Trophoblast cell (in vitro differentiated cells and primary cell): Measurements from ENCODE around the gene RNF182.

Experiments
- DNase-seq, 2 donors: peaks; one replicate each; pipeline ENCODE4 v3.0.0-alpha.2; 2016
- H2AFZ ChIP-seq: 2 replicates; pipeline ENCODE4 v1.6.1; 2013; ENCODE audit warnings: low read length, moderate library complexity, mild to moderate bottlenecking; ENCODE audit not compliant: insufficient read depth, poor library complexity
- H2AK5ac ChIP-seq: 2 replicates; pipeline ENCODE4 v1.6.1; 2013; ENCODE audit warnings: mild to moderate bottlenecking, low read length
- H2BK120ac ChIP-seq: 2 replicates; pipeline ENCODE4 v1.6.1; 2013; ENCODE audit warnings: low read length, mild to moderate bottlenecking, moderate library complexity; ENCODE audit not compliant: insufficient read depth, poor library complexity
- H2BK12ac ChIP-seq: 2 replicates; pipeline ENCODE4 v1.6.1; 2013; ENCODE audit warnings: mild to moderate bottlenecking, low read length, moderate library complexity
- H2BK5ac ChIP-seq: 2 replicates; pipeline ENCODE4 v1.6.1; 2013; ENCODE audit warnings: low read length, low read depth, moderate library complexity, mild to moderate bottlenecking; ENCODE audit not compliant: poor library complexity
- H3K14ac ChIP-seq: 2 replicates; pipeline ENCODE4 v1.6.1; 2013; ENCODE audit warnings: mild to moderate bottlenecking, low read length
- H3K18ac ChIP-seq: 2 replicates; pipeline ENCODE4 v1.6.1; 2013; ENCODE audit warnings: mild to moderate bottlenecking, low read length
- H3K23ac ChIP-seq: 2 replicates; pipeline ENCODE4 v1.6.1; 2013; ENCODE audit warnings: low read length
- H3K27ac ChIP-seq: 2 replicates; pipeline ENCODE4 v1.5.1; 2013; ENCODE audit warnings: low read depth, mild to moderate bottlenecking, inconsistent platforms, low read length, moderate library complexity
- H3K27me3 ChIP-seq: 2 replicates; pipeline ENCODE4 v1.6.1; 2013; ENCODE audit warnings: inconsistent platforms, mild to moderate bottlenecking, low read length, moderate library complexity; ENCODE audit not compliant: insufficient read depth
- H3K36me3 ChIP-seq, 2 experiments: 1 replicate in 1 of 2; 2 replicates in 1 of 2; pipeline ENCODE4 v1.6.1; 2013; ENCODE audit warnings: low read length in 2 of 2, mild to moderate bottlenecking in 2 of 2, moderate library complexity in 1 of 2; ENCODE audit not compliant: insufficient read depth in 2 of 2, control insufficient read depth in 1 of 2
- H3K4ac ChIP-seq: 2 replicates; pipeline ENCODE4 v1.6.1; 2013; ENCODE audit warnings: low read depth, mild to moderate bottlenecking, low read length, moderate library complexity
- H3K4me1 ChIP-seq, 2 experiments: 1 replicate in 1 of 2; 2 replicates in 1 of 2; pipeline ENCODE4 v1.6.1; 2013; ENCODE audit warnings: low read length in 2 of 2, mild to moderate bottlenecking in 2 of 2, moderate library complexity in 1 of 2; ENCODE audit not compliant: insufficient read depth in 2 of 2, control insufficient read depth in 1 of 2
- H3K4me2 ChIP-seq: 2 replicates; pipeline ENCODE4 v1.6.1; 2013; ENCODE audit warnings: inconsistent platforms, mild to moderate bottlenecking, low read length, moderate library complexity
- H3K4me3 ChIP-seq: 2 replicates; pipeline ENCODE4 v1.5.1; 2013; ENCODE audit warnings: mild to moderate bottlenecking, low read depth, low read length, inconsistent platforms
- H3K79me1 ChIP-seq: one replicate; pipeline ENCODE4 v1.6.1; 2013; ENCODE audit warnings: low read length
- H3K79me2 ChIP-seq: 2 replicates; pipeline ENCODE4 v1.6.1; 2013; ENCODE audit warnings: low read length, mild to moderate bottlenecking; ENCODE audit not compliant: control insufficient read depth, insufficient read depth, poor library complexity
- H3K9ac ChIP-seq: 2 replicates; pipeline ENCODE4 v1.6.1; 2013; ENCODE audit warnings: mild to moderate bottlenecking, low read length
- H3K9me3 ChIP-seq: 2 replicates; pipeline ENCODE4 v1.6.1; 2013; ENCODE audit warnings: low read depth, mild to moderate bottlenecking, control low read depth, inconsistent platforms, low read length; ENCODE audit not compliant: insufficient read depth
- H4K12ac ChIP-seq: 2 replicates; pipeline ENCODE4 v1.6.1; 2013; ENCODE audit warnings: low read depth, mild to moderate bottlenecking, low read length, moderate library complexity
- H4K8ac ChIP-seq: 2 replicates; pipeline ENCODE4 v1.6.1; 2013; ENCODE audit warnings: low read depth, mild to moderate bottlenecking, low read length, moderate library complexity
- H4K91ac ChIP-seq: one replicate; pipeline ENCODE4 v1.6.1; 2013; ENCODE audit warnings: low read depth, mild to moderate bottlenecking, low read length, moderate library complexity
- WGBS: extraction: QIAGEN DNeasy Blood & Tissue Kit; methylation state at CpG from one replicate; pipeline ENCODE4 v1.1.7; 2013; ENCODE audit warnings: missing lambda C conversion rate; ENCODE audit not compliant: insufficient read length, insufficient coverage; ENCODE audit errors: extremely low coverage; 5-methylcytosine and 5-hydroxymethylcytosine counted together

RNF182 gene

DNA sequence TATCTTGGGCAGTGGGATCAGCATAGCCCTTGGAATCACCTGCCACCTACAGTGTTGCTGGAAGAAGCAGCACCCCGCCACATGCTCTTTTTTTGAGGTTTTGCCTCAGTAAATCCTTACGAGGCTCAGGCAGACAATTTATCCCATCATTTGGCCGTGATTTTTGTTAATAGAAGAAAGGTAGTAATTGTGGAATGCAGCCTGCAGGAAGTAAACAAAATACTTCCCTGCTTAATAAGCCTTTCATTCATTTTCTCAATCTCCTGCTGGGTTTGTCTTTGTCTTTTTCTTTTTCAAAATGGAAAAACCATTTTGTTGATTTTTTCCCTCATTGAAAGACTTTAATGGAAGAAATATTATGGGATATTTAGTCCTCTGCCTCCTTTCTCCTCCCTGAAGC lies 99.1 kb downstream of the RNF182 start:
- Histone ChIP-seq H3K4me1 (no peaks in the 10 kb centered on the region), H3K9ac (no peak overlapping the region), H3K14ac (no peak overlapping the region), H3K79me2 (no peaks in the 10 kb centered on the region), H2BK120ac (no peak overlapping the region), H3K4me3 (no peak overlapping the region), H2AK5ac (no peak overlapping the region), H3K27ac (no peak overlapping the region), H2BK5ac (no peak overlapping the region), H4K12ac (no peak overlapping the region), H3K23ac (no peak overlapping the region), H3K79me1 (no peaks in the 10 kb centered on the region), H3K4me2 (no peak overlapping the region), H3K36me3 (no peaks in the 10 kb centered on the region), H4K91ac (no peak overlapping the region), H3K9me3 (peaks cover 2% of the 10 kb centered on the region), H3K4ac (no peak overlapping the region), H4K8ac (no peak overlapping the region), H3K18ac (no peak overlapping the region), H2AFZ (no peak overlapping the region), H2BK12ac (no peak overlapping the region), H3K27me3 (no peaks in the 10 kb centered on the region)
- no CpG with 5 or more reads among the region's 3 CpGs for WGBS
- no peak for DNase-seq

DNA sequence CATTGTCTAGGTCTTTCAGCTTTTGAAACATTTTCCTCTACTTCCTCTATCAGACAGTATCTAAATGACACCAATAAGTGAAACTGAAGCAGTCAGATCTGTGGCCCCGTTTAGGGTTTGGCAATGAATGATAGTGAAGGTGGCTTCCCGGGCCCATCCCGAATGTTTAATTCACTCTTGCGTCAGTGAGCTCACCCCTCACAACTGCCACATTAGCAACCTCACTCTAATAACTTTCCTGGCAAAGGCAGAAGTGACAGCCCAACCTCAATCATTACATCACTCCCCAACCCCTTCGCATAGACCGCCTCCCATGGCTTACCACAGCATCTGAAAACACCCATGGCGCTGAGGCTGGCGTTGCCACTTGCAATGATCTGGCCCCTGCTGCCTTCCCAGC lies 100.4 kb downstream of the RNF182 start:
- no peak overlapping the region for H3K14ac ChIP-seq

DNA sequence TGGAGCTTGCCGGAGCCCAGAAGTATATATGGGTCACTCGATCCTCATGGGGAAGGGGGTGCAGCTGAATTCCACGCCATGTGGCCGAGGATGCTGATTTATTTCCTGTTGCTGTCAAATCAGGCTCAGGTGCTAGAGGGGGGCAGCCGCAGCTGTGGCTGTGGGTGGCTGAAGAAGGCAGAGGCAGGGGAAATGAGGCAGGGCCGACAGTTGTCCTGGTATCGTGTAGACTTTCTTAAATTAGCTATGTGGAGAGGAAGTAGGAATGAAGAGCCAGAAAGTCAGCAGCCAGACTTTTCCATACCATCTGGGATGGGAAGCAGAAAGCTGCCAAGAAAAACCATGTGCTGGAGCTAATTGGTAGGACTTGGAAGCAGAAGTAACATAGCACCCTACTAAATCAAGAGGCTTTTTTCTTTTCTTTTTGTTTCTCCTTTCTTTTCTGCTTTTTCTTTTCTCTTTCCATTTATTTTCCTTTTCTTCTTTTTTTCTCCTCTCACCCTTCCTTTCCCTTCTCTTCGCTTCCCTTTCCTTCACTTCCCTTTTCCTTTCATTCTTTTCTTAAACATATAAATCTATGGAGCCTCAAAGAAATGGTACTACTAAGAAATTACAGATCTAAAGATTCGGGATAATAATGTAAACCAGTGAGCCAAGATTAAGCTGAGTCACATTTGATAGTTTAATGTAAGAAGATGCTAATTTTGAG lies 102.2 kb downstream of the RNF182 start:
- no peak for DNase-seq
- Histone ChIP-seq H3K14ac (no peak overlapping the region), H4K8ac (no peak overlapping the region), H3K9ac (no peak overlapping the region), H3K9me3 (peaks cover 2% of the 10 kb centered on the region), H3K4ac (no peak overlapping the region), H2BK120ac (no peak overlapping the region), H3K18ac (no peak overlapping the region), H3K36me3 (no peaks in the 10 kb centered on the region), H2AK5ac (no peak overlapping the region), H2AFZ (no peak overlapping the region), H3K23ac (no peak overlapping the region), H3K79me1 (no peaks in the 10 kb centered on the region), H4K91ac (no peak overlapping the region), H3K4me3 (no peak overlapping the region), H3K27me3 (no peaks in the 10 kb centered on the region), H3K79me2 (no peaks in the 10 kb centered on the region), H2BK5ac (no peak overlapping the region), H3K4me2 (no peak overlapping the region), H3K4me1 (no peaks in the 10 kb centered on the region), H2BK12ac (no peak overlapping the region), H4K12ac (no peak overlapping the region), H3K27ac (no peak overlapping the region)
- 92% methylated on average over 1 of the region's 9 CpGs for WGBS

More for the DNA sequence above, 100.4 kb downstream of the RNF182 start:
- Histone ChIP-seq H3K79me1 (no peaks in the 10 kb centered on the region), H3K79me2 (no peaks in the 10 kb centered on the region), H3K23ac (no peak overlapping the region), H3K27me3 (no peaks in the 10 kb centered on the region), H4K8ac (no peak overlapping the region), H3K36me3 (no peaks in the 10 kb centered on the region), H3K9me3 (peaks cover 2% of the 10 kb centered on the region), H2BK12ac (no peak overlapping the region), H3K4me3 (peak overlapping the region; percentile 18), H3K9ac (no peak overlapping the region), H3K4me2 (no peak overlapping the region), H3K4ac (no peak overlapping the region), H2BK120ac (no peak overlapping the region), H3K27ac (no peak overlapping the region), H4K12ac (no peak overlapping the region), H4K91ac (no peak overlapping the region), H3K4me1 (no peaks in the 10 kb centered on the region), H2BK5ac (no peak overlapping the region), H2AFZ (no peak overlapping the region), H2AK5ac (no peak overlapping the region), H3K18ac (no peak overlapping the region)
- no CpG with 5 or more reads among the region's 8 CpGs for WGBS
- no peak for DNase-seq

DNA sequence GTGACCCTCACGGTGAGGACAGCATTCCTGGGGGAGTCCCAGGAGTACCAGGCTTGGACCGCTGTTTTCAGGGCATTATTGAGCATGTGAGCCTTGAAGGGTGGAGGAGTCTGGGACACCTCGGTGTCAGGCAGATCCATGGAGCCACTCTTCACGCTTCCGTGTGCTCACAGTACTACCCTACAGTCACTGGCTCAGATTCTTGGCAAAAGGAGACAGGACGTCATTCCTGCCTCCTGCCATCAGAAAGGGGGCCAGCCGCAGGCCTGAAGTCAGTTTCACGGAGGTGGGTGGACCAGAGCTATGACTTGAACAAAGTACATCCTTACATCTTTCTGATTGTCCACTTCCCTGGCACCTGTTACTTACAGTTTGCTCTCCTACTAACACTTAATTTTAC lies 103.9 kb downstream of the RNF182 start:
- Histone ChIP-seq H3K4ac (no peak overlapping the region), H4K91ac (no peak overlapping the region), H3K36me3 (no peaks in the 10 kb centered on the region), H3K14ac (no peak overlapping the region), H2AK5ac (no peak overlapping the region), H3K4me3 (no peak overlapping the region), H3K23ac (no peak overlapping the region), H2BK5ac (no peak overlapping the region), H2BK12ac (no peak overlapping the region), H3K18ac (no peak overlapping the region), H3K79me2 (no peaks in the 10 kb centered on the region), H4K12ac (no peak overlapping the region), H2AFZ (no peak overlapping the region), H3K79me1 (no peaks in the 10 kb centered on the region), H2BK120ac (no peak overlapping the region), H3K27me3 (no peaks in the 10 kb centered on the region), H3K4me2 (no peak overlapping the region), H3K4me1 (no peaks in the 10 kb centered on the region), H4K8ac (no peak overlapping the region), H3K27ac (no peak overlapping the region), H3K9ac (peak overlapping the region; percentile 6), H3K9me3 (no peaks in the 10 kb centered on the region)
- DNase-seq, result no peak
- no CpG with 5 or more reads among the region's 8 CpGs for WGBS
